ENCODE measurements around the gene SVIL. TPM values are rescaled to one million over a fixed set of nuclear protein-coding genes. Genes with fewer than 3 reads are reported as not detected.

SVIL gene
- total RNA-seq, 1 donor = 36.9 TPM

GRCh38 chr10:29525762-29526161 lies 109.0 kb downstream of the SVIL start:
- Histone ChIP-seq H3K79me2 (ENCODE audit: insufficient read depth, low read length) (no peaks in the 10 kb centered on the region), H3K9me3 (ENCODE audit: low read depth, low read length) (no peaks in the 10 kb centered on the region), H3K27ac (ENCODE audit: low read depth, low read length) (no peak overlapping the region), H3K36me3 (ENCODE audit: insufficient read depth, low read length) (peaks cover 12% of the 10 kb centered on the region), H3K27me3 (ENCODE audit: insufficient read depth, low read length) (no peaks in the 10 kb centered on the region), H3K4me3 (ENCODE audit: insufficient read depth, low read length) (no peak overlapping the region), H4K20me1 (ENCODE audit: insufficient read depth, low read length) (no peaks in the 10 kb centered on the region), H3K4me2 (ENCODE audit: insufficient read depth, low read length) (no peak overlapping the region), H2AFZ (ENCODE audit: low read length) (no peak overlapping the region), H3K4me1 (ENCODE audit: insufficient read depth, low read length) (peaks cover 23% of the 10 kb centered on the region)
- TF ChIP-seq CTCF (IDR thresholded peaks at IDR 0.05; ENCODE audit: extremely low read depth, low read depth, low read length) = no peak
- DNase-seq (ENCODE audit: insufficient read length, low spot score, missing footprints) = peak; percentile 81

- H3K4me1 ChIP-seq (ENCODE audit: insufficient read depth, low read length) = peaks cover 23% of the 10 kb centered on the region
- no peak overlapping the region for H3K4me2 ChIP-seq (ENCODE audit: insufficient read depth, low read length)
- DNase-seq (ENCODE audit: insufficient read length, low spot score, missing footprints) = no peak
- no peak overlapping the region for H3K27ac ChIP-seq (ENCODE audit: low read depth, low read length)
- TF ChIP-seq CTCF (IDR thresholded peaks at IDR 0.05; ENCODE audit: extremely low read depth, low read depth, low read length) = no peak
- H4K20me1 ChIP-seq (ENCODE audit: insufficient read depth, low read length) = no peaks in the 10 kb centered on the region
- H3K36me3 ChIP-seq (ENCODE audit: insufficient read depth, low read length) = peaks cover 19% of the 10 kb centered on the region
- H3K9me3 ChIP-seq (ENCODE audit: low read depth, low read length) = no peaks in the 10 kb centered on the region
- no peaks in the 10 kb centered on the region for H3K27me3 ChIP-seq (ENCODE audit: insufficient read depth, low read length)
- no peak overlapping the region for H2AFZ ChIP-seq (ENCODE audit: low read length)
- H3K79me2 ChIP-seq (ENCODE audit: insufficient read depth, low read length) = no peaks in the 10 kb centered on the region
- H3K4me3 ChIP-seq (ENCODE audit: insufficient read depth, low read length) = no peak overlapping the region
These were observed 110.1 kb downstream of the SVIL start for GRCh38 chr10:29524720-29525119.

- no peak for TF ChIP-seq CTCF (IDR thresholded peaks at IDR 0.05; ENCODE audit: extremely low read depth, low read depth, low read length)
- Histone ChIP-seq H2AFZ (ENCODE audit: low read length) (no peak overlapping the region), H3K4me1 (ENCODE audit: insufficient read depth, low read length) (peaks cover 23% of the 10 kb centered on the region), H4K20me1 (ENCODE audit: insufficient read depth, low read length) (no peaks in the 10 kb centered on the region), H3K4me3 (ENCODE audit: insufficient read depth, low read length) (no peak overlapping the region), H3K27ac (ENCODE audit: low read depth, low read length) (no peak overlapping the region), H3K9me3 (ENCODE audit: low read depth, low read length) (no peaks in the 10 kb centered on the region), H3K79me2 (ENCODE audit: insufficient read depth, low read length) (no peaks in the 10 kb centered on the region), H3K27me3 (ENCODE audit: insufficient read depth, low read length) (no peaks in the 10 kb centered on the region), H3K4me2 (ENCODE audit: insufficient read depth, low read length) (no peak overlapping the region), H3K36me3 (ENCODE audit: insufficient read depth, low read length) (peaks cover 21% of the 10 kb centered on the region)
- no peak for DNase-seq (ENCODE audit: insufficient read length, low spot score, missing footprints)
These were observed 110.5 kb downstream of the SVIL start for GRCh38 chr10:29524294-29524693.

- Histone ChIP-seq H3K36me3 (ENCODE audit: insufficient read depth, low read length) (peaks cover 21% of the 10 kb centered on the region), H2AFZ (ENCODE audit: low read length) (peak overlapping the region; percentile 84), H3K9me3 (ENCODE audit: low read depth, low read length) (no peaks in the 10 kb centered on the region), H3K27ac (ENCODE audit: low read depth, low read length) (peak overlapping the region; percentile 77), H3K27me3 (ENCODE audit: insufficient read depth, low read length) (no peaks in the 10 kb centered on the region), H3K4me1 (ENCODE audit: insufficient read depth, low read length) (peaks cover 23% of the 10 kb centered on the region), H3K79me2 (ENCODE audit: insufficient read depth, low read length) (no peaks in the 10 kb centered on the region), H3K4me3 (ENCODE audit: insufficient read depth, low read length) (peak overlapping the region; percentile 67), H4K20me1 (ENCODE audit: insufficient read depth, low read length) (no peaks in the 10 kb centered on the region), H3K4me2 (ENCODE audit: insufficient read depth, low read length) (peak overlapping the region; percentile 82)
- TF ChIP-seq CTCF (IDR thresholded peaks at IDR 0.05; ENCODE audit: extremely low read depth, low read depth, low read length) = no peak
- no peak for DNase-seq (ENCODE audit: insufficient read length, low spot score, missing footprints)
These were observed 111.9 kb downstream of the SVIL start for GRCh38 chr10:29522918-29523317.
